ENCODE data around the gene SS18L1. TPM values are rescaled to one million over a fixed set of nuclear protein-coding genes. Genes with fewer than 3 reads are reported as not detected.
A peak's percentile ranks its signal among the peaks of the same experiment; 100 is the strongest.
"Not testable (repeated sequence)": the region's sequence is repeated elsewhere in the genome, so short reads cannot be mapped to it uniquely, and the experiment has no call there.

SS18L1 gene
- total RNA-seq, 1 experiment from 2014 or later = 34.1 TPM

DNA sequence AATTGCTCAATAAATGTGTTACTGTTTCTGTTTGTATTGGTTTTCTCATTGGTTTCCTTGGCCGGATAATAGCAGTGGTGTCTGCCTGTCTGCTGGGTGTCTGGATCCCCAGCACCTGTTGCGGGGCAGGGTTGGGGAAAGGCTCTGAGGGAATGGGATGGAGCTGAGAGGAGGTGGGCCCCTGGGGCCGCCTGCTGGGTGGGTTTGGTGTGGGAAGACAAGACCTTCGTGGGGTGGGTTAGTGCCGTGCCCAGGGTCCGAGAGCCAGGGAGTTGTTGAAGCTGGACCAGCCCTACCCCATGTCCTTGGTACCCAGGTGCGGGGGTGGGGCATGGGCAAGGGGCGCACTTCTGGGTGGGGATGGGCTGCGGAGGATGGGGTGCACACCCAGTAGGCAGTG, 4.0 kb downstream of the SS18L1 start:
- Mint-ChIP-seq H3K9me3 (peaks cover 4% of the 10 kb centered on the region; the same call in 1 of the 2 replicates), H3K4me1 (peaks cover 37% of the 10 kb centered on the region), H3K27ac (peak overlapping the region; percentile 58), H3K27me3 (ENCODE audit: low read depth) (no peaks in the 10 kb centered on the region), H3K36me3 (peaks cover 14% of the 10 kb centered on the region), H3K4me3 (no peak overlapping the region)
- POLR2A ChIA-PET = no interaction called here
- no peak for TF ChIP-seq GTF2I (CRISPR knock-in tag; conservative IDR thresholded peaks at IDR 0.05)
- TF ChIP-seq ZNF232 (CRISPR knock-in tag; IDR thresholded peaks at IDR 0.05) = no peak
- TF ChIP-seq SOX15 (CRISPR knock-in tag; IDR thresholded peaks at IDR 0.05) = no peak
- TF ChIP-seq, protein P1, sequence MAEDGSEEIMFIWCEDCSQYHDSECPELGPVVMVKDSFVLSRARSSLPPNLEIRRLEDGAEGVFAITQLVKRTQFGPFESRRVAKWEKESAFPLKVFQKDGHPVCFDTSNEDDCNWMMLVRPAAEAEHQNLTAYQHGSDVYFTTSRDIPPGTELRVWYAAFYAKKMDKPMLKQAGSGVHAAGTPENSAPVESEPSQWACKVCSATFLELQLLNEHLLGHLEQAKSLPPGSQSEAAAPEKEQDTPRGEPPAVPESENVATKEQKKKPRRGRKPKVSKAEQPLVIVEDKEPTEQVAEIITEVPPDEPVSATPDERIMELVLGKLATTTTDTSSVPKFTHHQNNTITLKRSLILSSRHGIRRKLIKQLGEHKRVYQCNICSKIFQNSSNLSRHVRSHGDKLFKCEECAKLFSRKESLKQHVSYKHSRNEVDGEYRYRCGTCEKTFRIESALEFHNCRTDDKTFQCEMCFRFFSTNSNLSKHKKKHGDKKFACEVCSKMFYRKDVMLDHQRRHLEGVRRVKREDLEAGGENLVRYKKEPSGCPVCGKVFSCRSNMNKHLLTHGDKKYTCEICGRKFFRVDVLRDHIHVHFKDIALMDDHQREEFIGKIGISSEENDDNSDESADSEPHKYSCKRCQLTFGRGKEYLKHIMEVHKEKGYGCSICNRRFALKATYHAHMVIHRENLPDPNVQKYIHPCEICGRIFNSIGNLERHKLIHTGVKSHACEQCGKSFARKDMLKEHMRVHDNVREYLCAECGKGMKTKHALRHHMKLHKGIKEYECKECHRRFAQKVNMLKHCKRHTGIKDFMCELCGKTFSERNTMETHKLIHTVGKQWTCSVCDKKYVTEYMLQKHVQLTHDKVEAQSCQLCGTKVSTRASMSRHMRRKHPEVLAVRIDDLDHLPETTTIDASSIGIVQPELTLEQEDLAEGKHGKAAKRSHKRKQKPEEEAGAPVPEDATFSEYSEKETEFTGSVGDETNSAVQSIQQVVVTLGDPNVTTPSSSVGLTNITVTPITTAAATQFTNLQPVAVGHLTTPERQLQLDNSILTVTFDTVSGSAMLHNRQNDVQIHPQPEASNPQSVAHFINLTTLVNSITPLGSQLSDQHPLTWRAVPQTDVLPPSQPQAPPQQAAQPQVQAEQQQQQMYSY (CRISPR knock-in tag; IDR thresholded peaks at IDR 0.05) = no peak
- TF ChIP-seq EMX1 (CRISPR knock-in tag; IDR thresholded peaks at IDR 0.05) = no peak
- TF ChIP-seq JAZF1 (CRISPR knock-in tag; IDR thresholded peaks at IDR 0.05) = no peak
- TF ChIP-seq STAT6 (CRISPR knock-in tag; conservative IDR thresholded peaks at IDR 0.05; ENCODE audit: low read depth) = no peak
- no peak for TF ChIP-seq NR2C2 (CRISPR knock-in tag; IDR thresholded peaks at IDR 0.05)
- TF ChIP-seq MXD4 (CRISPR knock-in tag; IDR thresholded peaks at IDR 0.05; ENCODE audit: borderline replicate concordance) = no peak
- CTCF ChIA-PET = interaction anchor here (1.6 kb wide), 1 partner anchor 9 kb away, joined by 8 read pairs; no protein-coding TSS in a partner anchor
- no peak for ATAC-seq
- DNase-seq (ENCODE audit: low spot score) = no peak

DNA sequence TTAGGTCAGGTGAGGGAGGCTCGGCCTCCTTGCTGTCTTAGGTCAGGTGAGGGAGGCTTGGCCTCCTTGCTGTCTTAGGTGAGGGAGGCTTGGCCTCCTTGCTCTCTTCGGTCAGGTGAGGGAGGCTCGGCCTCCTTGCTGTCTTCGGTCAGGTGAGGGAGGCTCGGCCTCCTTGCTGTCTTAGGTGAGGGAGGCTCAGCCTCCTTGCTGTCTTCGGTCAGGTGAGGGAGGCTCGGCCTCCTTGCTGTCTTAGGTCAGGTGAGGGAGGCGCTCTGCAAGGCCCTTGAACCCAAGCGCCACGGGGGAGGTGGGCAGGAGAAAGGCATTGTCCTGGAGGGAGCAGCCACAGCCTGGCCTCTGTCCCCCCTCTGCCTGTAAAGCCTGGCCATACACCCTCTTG, 4.8 kb downstream of the SS18L1 start:
- H3K9me3 Mint-ChIP-seq; H3K27ac Mint-ChIP-seq; H3K27me3 Mint-ChIP-seq (ENCODE audit: low read depth); POLR2A ChIA-PET; DNase-seq (ENCODE audit: low spot score); H3K4me3 Mint-ChIP-seq; ATAC-seq: not testable (repeated sequence)
- peaks cover 37% of the 10 kb centered on the region for H3K4me1 Mint-ChIP-seq
- peaks cover 22% of the 10 kb centered on the region for H3K36me3 Mint-ChIP-seq
- CTCF ChIA-PET = interaction anchor here (1.6 kb wide), 1 partner anchor 8 kb away, joined by 8 read pairs; no protein-coding TSS in a partner anchor

GRCh38 chr20:62148908-62149314, 5.3 kb downstream of the SS18L1 start:
- Mint-ChIP-seq H3K36me3 (peaks cover 27% of the 10 kb centered on the region), H3K4me3 (no peak overlapping the region), H3K4me1 (peaks cover 39% of the 10 kb centered on the region), H3K27me3 (ENCODE audit: low read depth) (no peaks in the 10 kb centered on the region), H3K9me3 (peaks cover 8% of the 10 kb centered on the region), H3K27ac (peak overlapping the region; percentile 97)
- ATAC-seq = no peak
- ChIA-PET CTCF (interaction anchor here (1.6 kb wide), 1 partner anchor 138 kb away, joined by 6 read pairs; no protein-coding TSS in a partner anchor), POLR2A (no interaction called here)
- DNase-seq (ENCODE audit: low spot score) = no peak
- TF ChIP-seq NR2C2 (CRISPR knock-in tag; IDR thresholded peaks at IDR 0.05) = no peak
- TF ChIP-seq TEAD1 (CRISPR knock-in tag; IDR thresholded peaks at IDR 0.05) = no peak
- no peak for TF ChIP-seq SMAD3 (CRISPR knock-in tag; IDR thresholded peaks at IDR 0.05; ENCODE audit: borderline replicate concordance)
- no peak for TF ChIP-seq FOXK1 (CRISPR knock-in tag; IDR thresholded peaks at IDR 0.05)
- no peak for TF ChIP-seq CBFB (CRISPR knock-in tag; IDR thresholded peaks at IDR 0.05; ENCODE audit: low read depth)
- TF ChIP-seq, protein P2, sequence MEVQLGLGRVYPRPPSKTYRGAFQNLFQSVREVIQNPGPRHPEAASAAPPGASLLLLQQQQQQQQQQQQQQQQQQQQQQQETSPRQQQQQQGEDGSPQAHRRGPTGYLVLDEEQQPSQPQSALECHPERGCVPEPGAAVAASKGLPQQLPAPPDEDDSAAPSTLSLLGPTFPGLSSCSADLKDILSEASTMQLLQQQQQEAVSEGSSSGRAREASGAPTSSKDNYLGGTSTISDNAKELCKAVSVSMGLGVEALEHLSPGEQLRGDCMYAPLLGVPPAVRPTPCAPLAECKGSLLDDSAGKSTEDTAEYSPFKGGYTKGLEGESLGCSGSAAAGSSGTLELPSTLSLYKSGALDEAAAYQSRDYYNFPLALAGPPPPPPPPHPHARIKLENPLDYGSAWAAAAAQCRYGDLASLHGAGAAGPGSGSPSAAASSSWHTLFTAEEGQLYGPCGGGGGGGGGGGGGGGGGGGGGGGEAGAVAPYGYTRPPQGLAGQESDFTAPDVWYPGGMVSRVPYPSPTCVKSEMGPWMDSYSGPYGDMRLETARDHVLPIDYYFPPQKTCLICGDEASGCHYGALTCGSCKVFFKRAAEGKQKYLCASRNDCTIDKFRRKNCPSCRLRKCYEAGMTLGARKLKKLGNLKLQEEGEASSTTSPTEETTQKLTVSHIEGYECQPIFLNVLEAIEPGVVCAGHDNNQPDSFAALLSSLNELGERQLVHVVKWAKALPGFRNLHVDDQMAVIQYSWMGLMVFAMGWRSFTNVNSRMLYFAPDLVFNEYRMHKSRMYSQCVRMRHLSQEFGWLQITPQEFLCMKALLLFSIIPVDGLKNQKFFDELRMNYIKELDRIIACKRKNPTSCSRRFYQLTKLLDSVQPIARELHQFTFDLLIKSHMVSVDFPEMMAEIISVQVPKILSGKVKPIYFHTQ (CRISPR knock-in tag; IDR thresholded peaks at IDR 0.05) = no peak
- TF ChIP-seq, protein P3, sequence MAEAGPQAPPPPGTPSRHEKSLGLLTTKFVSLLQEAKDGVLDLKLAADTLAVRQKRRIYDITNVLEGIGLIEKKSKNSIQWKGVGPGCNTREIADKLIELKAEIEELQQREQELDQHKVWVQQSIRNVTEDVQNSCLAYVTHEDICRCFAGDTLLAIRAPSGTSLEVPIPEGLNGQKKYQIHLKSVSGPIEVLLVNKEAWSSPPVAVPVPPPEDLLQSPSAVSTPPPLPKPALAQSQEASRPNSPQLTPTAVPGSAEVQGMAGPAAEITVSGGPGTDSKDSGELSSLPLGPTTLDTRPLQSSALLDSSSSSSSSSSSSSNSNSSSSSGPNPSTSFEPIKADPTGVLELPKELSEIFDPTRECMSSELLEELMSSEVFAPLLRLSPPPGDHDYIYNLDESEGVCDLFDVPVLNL (CRISPR knock-in tag; IDR thresholded peaks at IDR 0.05; ENCODE audit: borderline replicate concordance, low read depth) = no peak
- no peak for TF ChIP-seq AFF4 (CRISPR knock-in tag; IDR thresholded peaks at IDR 0.05; ENCODE audit: borderline replicate concordance)
- no peak for TF ChIP-seq PRRX2 (CRISPR knock-in tag; IDR thresholded peaks at IDR 0.05)
- TF ChIP-seq GABPB1 (CRISPR knock-in tag; IDR thresholded peaks at IDR 0.05) = no peak

All from WTC11 (cell line).